GM19455 (cell line): ENCODE data around the gene SERPINB6.
"Not testable (repeated sequence)": the region's sequence is repeated elsewhere in the genome, so short reads cannot be mapped to it uniquely, and the experiment has no call there.

Experiments
- ATAC-seq: cut with Tn5 transposase; IDR thresholded peaks from one replicate; pipeline ENCODE4 v1.9.1; 2021; ENCODE audit not compliant: unreplicated experiment

SERPINB6 gene

GRCh38 chr6:2977799-2978590 is 6.6 kb upstream of the SERPINB6 start:
- ATAC-seq = no peak

- no peak for ATAC-seq
These were observed 5.9 kb upstream of the SERPINB6 start for GRCh38 chr6:2977290-2977689.

GRCh38 chr6:2976571-2977085 is 5.3 kb upstream of the SERPINB6 start:
- no peak for ATAC-seq

- no peak for ATAC-seq
These were observed 4.7 kb upstream of the SERPINB6 start for GRCh38 chr6:2976060-2976459.

- ATAC-seq = no peak
These were observed 2.3 kb upstream of the SERPINB6 start for GRCh38 chr6:2973676-2974075.

GRCh38 chr6:2973180-2973579 is 1.8 kb upstream of the SERPINB6 start:
- ATAC-seq = not testable (repeated sequence)

GRCh38 chr6:2972685-2973084 is 1.3 kb upstream of the SERPINB6 start:
- not testable (repeated sequence) for ATAC-seq

GRCh38 chr6:2972219-2972487 is 786 bp upstream of the SERPINB6 start:
- ATAC-seq = not testable (repeated sequence)

GRCh38 chr6:2970753-2971419 is 481 bp downstream of the SERPINB6 start:
- ATAC-seq = no peak

- ATAC-seq = no peak
These were observed 1.2 kb downstream of the SERPINB6 start for GRCh38 chr6:2970034-2970685.

- ATAC-seq = no peak
These were observed 1.8 kb downstream of the SERPINB6 start for GRCh38 chr6:2969549-2969948.

GRCh38 chr6:2968600-2969135 is 2.7 kb downstream of the SERPINB6 start:
- ATAC-seq = no peak

- no peak for ATAC-seq
These were observed 3.4 kb downstream of the SERPINB6 start for GRCh38 chr6:2967936-2968335.

- ATAC-seq = no peak
These were observed 5.0 kb downstream of the SERPINB6 start for GRCh38 chr6:2966347-2966746.

- ATAC-seq = no peak
These were observed 6.4 kb downstream of the SERPINB6 start for GRCh38 chr6:2964793-2965505.

GRCh38 chr6:2963756-2964155 is 7.6 kb downstream of the SERPINB6 start:
- no peak for ATAC-seq

GRCh38 chr6:2962636-2963035 is 8.7 kb downstream of the SERPINB6 start:
- no peak for ATAC-seq

GRCh38 chr6:2962004-2962403 is 9.4 kb downstream of the SERPINB6 start:
- ATAC-seq = no peak

- ATAC-seq = no peak
These were observed 9.9 kb downstream of the SERPINB6 start for GRCh38 chr6:2961506-2961905.

- no peak for ATAC-seq
These were observed 10.4 kb downstream of the SERPINB6 start for GRCh38 chr6:2960935-2961334.
